Measurements from ENCODE around the gene TMPRSS7.

DNA sequence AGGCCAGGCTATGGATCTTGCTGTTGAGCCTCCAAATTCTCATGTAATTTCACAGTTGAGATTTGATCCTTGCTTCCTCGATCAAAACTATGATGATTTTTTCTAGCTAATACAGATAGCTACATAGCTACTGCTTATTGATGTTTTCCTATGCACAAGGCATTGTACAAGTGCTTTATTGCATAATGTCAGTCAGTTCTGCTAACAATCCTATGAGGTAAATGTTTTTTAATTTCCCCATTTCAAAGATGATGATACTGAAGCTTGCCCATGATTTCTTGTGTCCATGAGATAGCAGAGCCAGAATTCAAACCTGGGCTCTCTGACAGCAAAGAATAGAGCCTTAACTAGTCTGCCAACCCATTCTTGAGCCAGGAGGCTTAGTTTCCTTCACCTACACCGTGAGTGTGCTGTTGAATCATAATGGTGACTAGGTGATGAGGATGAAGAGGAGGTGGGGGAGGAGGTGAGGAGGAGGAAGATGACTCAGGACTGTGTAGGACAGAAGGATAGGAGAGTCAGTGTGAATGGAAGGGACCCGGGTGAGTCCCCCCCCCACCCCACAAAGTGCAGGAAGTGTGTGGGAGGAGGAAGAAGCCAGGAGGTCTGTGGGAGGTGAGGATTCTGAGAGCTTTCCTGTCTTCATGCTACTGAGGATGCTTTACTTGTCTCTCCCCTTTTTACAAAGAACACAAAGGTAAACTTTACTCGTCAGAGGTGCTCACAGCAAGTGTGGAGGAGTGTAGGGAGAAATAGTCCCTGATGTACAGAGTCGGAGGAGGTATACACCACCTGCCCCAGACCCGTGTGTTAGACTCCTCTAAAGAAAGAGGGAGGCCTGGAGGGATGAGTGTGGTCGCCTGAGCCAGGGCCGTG, 32.2 kb upstream of the TMPRSS7 start:
- TF ChIP-seq, protein P1, sequence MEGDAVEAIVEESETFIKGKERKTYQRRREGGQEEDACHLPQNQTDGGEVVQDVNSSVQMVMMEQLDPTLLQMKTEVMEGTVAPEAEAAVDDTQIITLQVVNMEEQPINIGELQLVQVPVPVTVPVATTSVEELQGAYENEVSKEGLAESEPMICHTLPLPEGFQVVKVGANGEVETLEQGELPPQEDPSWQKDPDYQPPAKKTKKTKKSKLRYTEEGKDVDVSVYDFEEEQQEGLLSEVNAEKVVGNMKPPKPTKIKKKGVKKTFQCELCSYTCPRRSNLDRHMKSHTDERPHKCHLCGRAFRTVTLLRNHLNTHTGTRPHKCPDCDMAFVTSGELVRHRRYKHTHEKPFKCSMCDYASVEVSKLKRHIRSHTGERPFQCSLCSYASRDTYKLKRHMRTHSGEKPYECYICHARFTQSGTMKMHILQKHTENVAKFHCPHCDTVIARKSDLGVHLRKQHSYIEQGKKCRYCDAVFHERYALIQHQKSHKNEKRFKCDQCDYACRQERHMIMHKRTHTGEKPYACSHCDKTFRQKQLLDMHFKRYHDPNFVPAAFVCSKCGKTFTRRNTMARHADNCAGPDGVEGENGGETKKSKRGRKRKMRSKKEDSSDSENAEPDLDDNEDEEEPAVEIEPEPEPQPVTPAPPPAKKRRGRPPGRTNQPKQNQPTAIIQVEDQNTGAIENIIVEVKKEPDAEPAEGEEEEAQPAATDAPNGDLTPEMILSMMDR (conservative IDR thresholded peaks at IDR 0.05) = no peak
- TF ChIP-seq ZFX (IDR thresholded peaks at IDR 0.05) = no peak

Data from C4-2B (cell line).